ENCODE measurements around the gene MVP.

DNA sequence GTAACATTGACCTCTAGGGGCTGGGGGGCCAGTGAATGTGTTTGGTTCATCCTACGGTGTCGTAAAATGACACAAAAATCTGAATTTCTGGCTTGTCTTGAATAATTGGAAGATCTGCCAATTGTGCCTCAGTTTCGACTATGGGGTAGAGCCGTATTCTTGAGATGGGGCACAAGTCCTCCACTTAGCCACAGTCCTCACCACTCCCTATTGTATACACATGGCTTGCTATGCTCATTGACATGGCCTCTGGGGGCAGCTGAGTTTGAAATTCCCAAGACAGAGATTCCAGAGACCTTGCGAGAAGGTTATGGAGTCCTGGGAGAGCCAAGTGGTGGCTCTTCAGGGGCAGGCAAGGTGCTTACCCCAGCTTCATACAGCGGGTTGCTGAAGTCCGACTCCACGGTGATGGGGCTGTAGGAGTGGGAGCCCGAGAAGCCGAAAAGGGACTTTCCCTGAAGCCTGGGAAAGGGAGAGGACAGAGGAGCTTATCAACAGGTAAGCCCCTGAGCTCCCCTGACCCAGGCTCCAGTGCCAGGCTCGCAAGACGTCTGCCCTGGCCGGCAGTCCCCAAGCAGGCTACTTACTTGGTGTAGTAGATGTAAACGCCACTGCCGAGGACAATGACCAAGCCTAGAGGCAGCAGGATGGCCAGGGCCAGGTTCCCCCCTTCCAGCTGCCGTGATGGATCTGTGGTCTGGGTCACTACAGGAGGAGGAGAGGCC is 51.7 kb downstream of the MVP start:
- TF ChIP-seq, protein P1, sequence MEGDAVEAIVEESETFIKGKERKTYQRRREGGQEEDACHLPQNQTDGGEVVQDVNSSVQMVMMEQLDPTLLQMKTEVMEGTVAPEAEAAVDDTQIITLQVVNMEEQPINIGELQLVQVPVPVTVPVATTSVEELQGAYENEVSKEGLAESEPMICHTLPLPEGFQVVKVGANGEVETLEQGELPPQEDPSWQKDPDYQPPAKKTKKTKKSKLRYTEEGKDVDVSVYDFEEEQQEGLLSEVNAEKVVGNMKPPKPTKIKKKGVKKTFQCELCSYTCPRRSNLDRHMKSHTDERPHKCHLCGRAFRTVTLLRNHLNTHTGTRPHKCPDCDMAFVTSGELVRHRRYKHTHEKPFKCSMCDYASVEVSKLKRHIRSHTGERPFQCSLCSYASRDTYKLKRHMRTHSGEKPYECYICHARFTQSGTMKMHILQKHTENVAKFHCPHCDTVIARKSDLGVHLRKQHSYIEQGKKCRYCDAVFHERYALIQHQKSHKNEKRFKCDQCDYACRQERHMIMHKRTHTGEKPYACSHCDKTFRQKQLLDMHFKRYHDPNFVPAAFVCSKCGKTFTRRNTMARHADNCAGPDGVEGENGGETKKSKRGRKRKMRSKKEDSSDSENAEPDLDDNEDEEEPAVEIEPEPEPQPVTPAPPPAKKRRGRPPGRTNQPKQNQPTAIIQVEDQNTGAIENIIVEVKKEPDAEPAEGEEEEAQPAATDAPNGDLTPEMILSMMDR (IDR thresholded peaks at IDR 0.05) = no peak
- no peak for TF ChIP-seq POLR2A (IDR thresholded peaks at IDR 0.05; ENCODE audit: low read depth)
- TF ChIP-seq EP300 (IDR thresholded peaks at IDR 0.05) = no peak
- no peak for TF ChIP-seq POLR2AphosphoS5 (IDR thresholded peaks at IDR 0.05)
